ENCODE results near the gene SUSD3.
"Not testable (repeated sequence)": the region's sequence is repeated elsewhere in the genome, so short reads cannot be mapped to it uniquely, and the experiment has no call there.

Gene SUSD3

GRCh38 chr9:93108291-93109041 lies 50.0 kb downstream of the SUSD3 start:
- in situ Hi-C loops (cut with MboI; ENCODE audit: low sequenced_read_pairs) = no loop called here

- in situ Hi-C loops (cut with MboI; ENCODE audit: low sequenced_read_pairs) = no loop called here
Observed at GRCh38 chr9:93110311-93110855, 51.9 kb downstream of the SUSD3 start.

- in situ Hi-C loops (cut with MboI; ENCODE audit: low sequenced_read_pairs) = no loop called here
Observed at GRCh38 chr9:93111001-93111370, 52.5 kb downstream of the SUSD3 start.

- in situ Hi-C loops (cut with MboI; ENCODE audit: low sequenced_read_pairs) = no loop called here
Observed at GRCh38 chr9:93111371-93112115, 53.0 kb downstream of the SUSD3 start.

GRCh38 chr9:93112116-93112863 lies 53.8 kb downstream of the SUSD3 start:
- in situ Hi-C loops (cut with MboI; ENCODE audit: low sequenced_read_pairs) = no loop called here

GRCh38 chr9:93112864-93113389 lies 54.4 kb downstream of the SUSD3 start:
- in situ Hi-C loops (cut with MboI; ENCODE audit: low sequenced_read_pairs) = no loop called here

GRCh38 chr9:93114169-93114983 lies 55.9 kb downstream of the SUSD3 start:
- in situ Hi-C loops (cut with MboI; ENCODE audit: low sequenced_read_pairs) = no loop called here

- in situ Hi-C loops (cut with MboI; ENCODE audit: low sequenced_read_pairs) = no loop called here
Observed at GRCh38 chr9:93114984-93115335, 56.5 kb downstream of the SUSD3 start.

- in situ Hi-C loops (cut with MboI; ENCODE audit: low sequenced_read_pairs) = no loop called here
Observed at GRCh38 chr9:93115486-93116071, 57.1 kb downstream of the SUSD3 start.

GRCh38 chr9:93116072-93116961 lies 57.8 kb downstream of the SUSD3 start:
- in situ Hi-C loops (cut with MboI; ENCODE audit: low sequenced_read_pairs) = no loop called here

- in situ Hi-C loops (cut with MboI; ENCODE audit: low sequenced_read_pairs) = not testable (repeated sequence)
Observed at GRCh38 chr9:93117521-93117920, 59.0 kb downstream of the SUSD3 start.

- in situ Hi-C loops (cut with MboI; ENCODE audit: low sequenced_read_pairs) = no loop called here
Observed at GRCh38 chr9:93117924-93118862, 59.7 kb downstream of the SUSD3 start.

- in situ Hi-C loops (cut with MboI; ENCODE audit: low sequenced_read_pairs) = no loop called here
Observed at GRCh38 chr9:93118863-93119702, 60.6 kb downstream of the SUSD3 start.

- in situ Hi-C loops (cut with MboI; ENCODE audit: low sequenced_read_pairs) = no loop called here
Observed at GRCh38 chr9:93119703-93119952, 61.1 kb downstream of the SUSD3 start.

GRCh38 chr9:93119953-93120845 lies 61.7 kb downstream of the SUSD3 start:
- in situ Hi-C loops (cut with MboI; ENCODE audit: low sequenced_read_pairs) = no loop called here

GRCh38 chr9:93120846-93121315 lies 62.4 kb downstream of the SUSD3 start:
- in situ Hi-C loops (cut with MboI; ENCODE audit: low sequenced_read_pairs) = no loop called here

All from HL-60/S4 treated with phorbol 12-myristate 13-acetate at 8.2 ng/mL for 4 days and 3 days (cell line).